Measurements from ENCODE around the gene CACNA1E.

CACNA1E gene

GRCh38 chr1:181714428-181714827 is 231.1 kb downstream of the CACNA1E start:
- no peak for DNase-seq

- DNase-seq: no peak
Observed at GRCh38 chr1:181718034-181718433, 234.7 kb downstream of the CACNA1E start.

GRCh38 chr1:181726320-181727012 is 243.1 kb downstream of the CACNA1E start:
- DNase-seq: no peak

- no peak for DNase-seq
Observed at GRCh38 chr1:181730606-181731005, 247.3 kb downstream of the CACNA1E start.

GRCh38 chr1:181732218-181732990 is 249.1 kb downstream of the CACNA1E start:
- no peak for DNase-seq

GRCh38 chr1:181733486-181733885 is 250.2 kb downstream of the CACNA1E start:
- no peak for DNase-seq

GRCh38 chr1:181737056-181737455 is 253.7 kb downstream of the CACNA1E start:
- DNase-seq: no peak

- no peak for DNase-seq
Observed at GRCh38 chr1:181739214-181739613, 255.9 kb downstream of the CACNA1E start.

- DNase-seq: no peak
Observed at GRCh38 chr1:181742426-181742825, 259.1 kb downstream of the CACNA1E start.

GRCh38 chr1:181743878-181744312 is 260.6 kb downstream of the CACNA1E start:
- no peak for DNase-seq

- no peak for DNase-seq
Observed at GRCh38 chr1:181746224-181746623, 262.9 kb downstream of the CACNA1E start.

- no peak for DNase-seq
Observed at GRCh38 chr1:181748013-181748412, 264.7 kb downstream of the CACNA1E start.

- no peak for DNase-seq
Observed at GRCh38 chr1:181754103-181754502, 270.8 kb downstream of the CACNA1E start.

- DNase-seq: no peak
Observed at GRCh38 chr1:181759481-181759880, 276.2 kb downstream of the CACNA1E start.

GRCh38 chr1:181763736-181764135 is 280.4 kb downstream of the CACNA1E start:
- DNase-seq: no peak

- no peak for DNase-seq
Observed at GRCh38 chr1:181765451-181766026, 282.2 kb downstream of the CACNA1E start.

GRCh38 chr1:181767001-181767708 is 283.8 kb downstream of the CACNA1E start:
- DNase-seq: no peak

- DNase-seq: no peak
Observed at GRCh38 chr1:181768211-181768929, 285.1 kb downstream of the CACNA1E start.

- no peak for DNase-seq
Observed at GRCh38 chr1:181768930-181769280, 285.6 kb downstream of the CACNA1E start.

- no peak for DNase-seq
Observed at GRCh38 chr1:181769846-181770245, 286.5 kb downstream of the CACNA1E start.

- DNase-seq: no peak
Observed at GRCh38 chr1:181772714-181773113, 289.4 kb downstream of the CACNA1E start.

GRCh38 chr1:181776044-181776443 is 292.7 kb downstream of the CACNA1E start:
- no peak for DNase-seq

GRCh38 chr1:181777286-181777685 is 294.0 kb downstream of the CACNA1E start:
- DNase-seq: no peak
